SK-N-SH (cell line): ENCODE measurements around the gene TRIP4. TPM values are rescaled to one million over a fixed set of nuclear protein-coding genes. Genes with fewer than 3 reads are reported as not detected.

Source experiments
- CTCF ChIA-PET: fragments of 300-600, 350-600 bp; formaldehyde crosslinking; extraction: SDS; loops from one replicate; lab custom pipeline; 2021; lab: Yijun Ruan, JAX
- POLR2A ChIA-PET: fragments of 350-600 bp; sonication (Branson Sonifier 250); formaldehyde crosslinking; extraction: SDS; loops from one replicate; lab custom pipeline; 2020; ENCODE audit warnings: antibody characterized with exemption, inconsistent platforms; lab: Yijun Ruan, JAX
- DNase-seq: peaks from one replicate; pipeline ENCODE4 v3.0.0; 2012
- H2AFZ ChIP-seq: fragments of 200-600 bp; sonication (generic); 2 replicates; pipeline ENCODE4 v1.8.1; 2016; ENCODE audit warnings: antibody characterized with exemption, mild to moderate bottlenecking, low read depth
- H3F3A ChIP-seq: fragments of 200-600 bp; sonication (generic); replicated peaks from 2 replicates; pipeline ENCODE3; 2016; ENCODE audit warnings: antibody characterized with exemption, mild to moderate bottlenecking; ENCODE audit not compliant: insufficient read depth
- H3K27ac ChIP-seq, 2 experiments: fragments of 200-500 bp in 1 of 2; fragments of 200-600 bp in 1 of 2; sonication (Bioruptor generic) in 1 of 2; sonication (generic), shearing (Covaris generic) in 1 of 2; 2 replicates each; pipeline versions ENCODE4 v1.5.1 to v1.6.1; 2014 to 2016; ENCODE audit warnings: low read depth in 2 of 2, inconsistent platforms in 1 of 2, low read length in 1 of 2, mild to moderate bottlenecking in 1 of 2, mixed read lengths in 1 of 2
- H3K27me3 ChIP-seq: fragments of 200-600 bp; sonication (generic), shearing (Covaris generic); 2 replicates; pipeline ENCODE4 v1.6.1; 2016; ENCODE audit warnings: mixed run types; ENCODE audit not compliant: insufficient read depth
- H3K36me3 ChIP-seq, 2 experiments: fragments of 200-500 bp in 1 of 2; fragments of 200-600 bp in 1 of 2; sonication (Bioruptor generic) in 1 of 2; sonication (generic) in 1 of 2; replicated peaks in 1 of 2; 2 replicates each; pipeline versions ENCODE3 to v1.5.1; 2014 to 2016; ENCODE audit warnings: low read length in 1 of 2, mild to moderate bottlenecking in 1 of 2; ENCODE audit not compliant: insufficient read depth in 2 of 2, control insufficient read depth in 1 of 2
- H3K4me1 ChIP-seq, 2 experiments: fragments of 200-500 bp in 1 of 2; fragments of 200-600 bp in 1 of 2; sonication (Bioruptor generic) in 1 of 2; sonication (generic), shearing (Covaris generic) in 1 of 2; 2 replicates each; pipeline versions ENCODE4 v1.5.1 to v1.6.1; 2014 to 2016; ENCODE audit warnings: low read depth in 1 of 2, low read length in 1 of 2, mixed run types in 1 of 2; ENCODE audit not compliant: insufficient read depth in 2 of 2, control insufficient read depth in 1 of 2
- H3K4me2 ChIP-seq: fragments of 200-600 bp; sonication (generic), shearing (Covaris generic); 2 replicates; pipeline ENCODE4 v1.6.1; 2017; ENCODE audit warnings: mixed run types
- H3K4me3 ChIP-seq, 2 experiments: fragments of 200-500 bp in 1 of 2; fragments of 200-600 bp in 1 of 2; sonication (Bioruptor generic) in 1 of 2; sonication (generic), shearing (Covaris generic) in 1 of 2; 2 replicates each; pipeline versions ENCODE4 v1.5.1 to v1.8.1; 2014 to 2016; ENCODE audit warnings: low read depth in 2 of 2, inconsistent platforms in 1 of 2, low read length in 1 of 2, mild to moderate bottlenecking in 1 of 2, mixed read lengths in 1 of 2, moderate library complexity in 1 of 2
- H3K79me2 ChIP-seq: fragments of 200-600 bp; sonication (generic); 2 replicates; pipeline ENCODE4 v1.8.1; 2017; ENCODE audit warnings: mild to moderate bottlenecking; ENCODE audit not compliant: insufficient read depth
- H3K9ac ChIP-seq: fragments of 200-600 bp; sonication (generic); 2 replicates; pipeline ENCODE4 v1.6.1; 2017; ENCODE audit warnings: mixed run types
- H3K9me2 ChIP-seq: fragments of 200-600 bp; sonication (generic); 2 replicates; pipeline ENCODE4 v1.6.1; 2017; ENCODE audit warnings: mixed run types
- H3K9me3 ChIP-seq: fragments of 200-600 bp; sonication (generic); 2 replicates; pipeline ENCODE4 v1.6.1; 2017; ENCODE audit warnings: mixed run types, mild to moderate bottlenecking, moderate library complexity
- H4K20me1 ChIP-seq: fragments of 200-600 bp; sonication (generic); 2 replicates; pipeline ENCODE4 v1.6.1; 2017; ENCODE audit warnings: mild to moderate bottlenecking, mixed run types; ENCODE audit not compliant: insufficient read depth
- CHD2 ChIP-seq: fragments of 150-350 bp; IDR thresholded peaks from 2 replicates; pipeline ENCODE4 v1.6.1; 2018; ENCODE audit warnings: low read length; ENCODE audit not compliant: partially characterized antibody
- FOSL2 ChIP-seq: IDR thresholded peaks from 2 replicates; pipeline ENCODE4 v1.4.0; 2012; ENCODE audit warnings: low read depth, mild to moderate bottlenecking, moderate library complexity, borderline replicate concordance
- GABPA ChIP-seq: IDR thresholded peaks from 2 replicates; pipeline ENCODE4 v1.4.0; 2012; ENCODE audit warnings: low read depth, mild to moderate bottlenecking
- GATA2 ChIP-seq: sonication (generic); formaldehyde crosslinking; IDR thresholded peaks from 2 replicates; pipeline ENCODE4 v1.5.0; 2020; ENCODE audit warnings: mild to moderate bottlenecking, missing genetic modification reagents
- IRF3 ChIP-seq: fragments of 150-350 bp; IDR thresholded peaks from 2 replicates; pipeline ENCODE4 v1.6.1; 2016; ENCODE audit warnings: mild to moderate bottlenecking, low read depth, low read length
- NFIC ChIP-seq: IDR thresholded peaks from 2 replicates; pipeline ENCODE4 v1.4.0; 2012; ENCODE audit warnings: borderline replicate concordance
- NRF1 ChIP-seq: IDR thresholded peaks from 2 replicates; pipeline ENCODE4 v1.6.1; 2012; ENCODE audit warnings: low read depth, mild to moderate bottlenecking, low read length
- POLR2AphosphoS5 ChIP-seq: IDR thresholded peaks from 2 replicates; pipeline ENCODE4 v1.6.1; 2012; ENCODE audit warnings: low read depth, low read length
- RAD21 ChIP-seq: IDR thresholded peaks from 2 replicates; pipeline ENCODE4 v1.6.1; 2012; ENCODE audit warnings: mild to moderate bottlenecking, low read length
- RCOR1 ChIP-seq: fragments of 150-350 bp; IDR thresholded peaks from 2 replicates; pipeline ENCODE4 v1.6.1; 2017; ENCODE audit warnings: antibody characterized with exemption, low read length
- RXRA ChIP-seq: IDR thresholded peaks from 2 replicates; pipeline ENCODE4 v1.4.0; 2012; ENCODE audit warnings: low read depth, mild to moderate bottlenecking, borderline replicate concordance
- SIN3A ChIP-seq: IDR thresholded peaks from 2 replicates; pipeline ENCODE4 v1.6.1; 2012; ENCODE audit warnings: low read depth, mild to moderate bottlenecking, low read length, moderate library complexity, borderline replicate concordance
- WGBS: methylation state at CpG from one replicate; pipeline ENCODE4 v1.1.6; 2017; ENCODE audit warnings: low lambda C conversion rate; 5-methylcytosine and 5-hydroxymethylcytosine counted together
- polyA plus RNA-seq, 3 experiments: library from polyadenylated mRNA; depleted of rRNA; stranded (reverse); fragments of >200 nt; gene quantifications; 2 replicates each; pipeline ENCODE4 v1.2.3, GENCODE V29; 2012
- TF ChIP-seq, protein P1 (sequence below): IDR thresholded peaks from 2 replicates; pipeline ENCODE4 v1.6.1; 2012; ENCODE audit warnings: mild to moderate bottlenecking, low read depth, low read length, moderate library complexity

Gene TRIP4
- polyA plus RNA-seq, 1 of the 3 experiments (the other 2 are of a cell fraction): 14.5 TPM

DNA sequence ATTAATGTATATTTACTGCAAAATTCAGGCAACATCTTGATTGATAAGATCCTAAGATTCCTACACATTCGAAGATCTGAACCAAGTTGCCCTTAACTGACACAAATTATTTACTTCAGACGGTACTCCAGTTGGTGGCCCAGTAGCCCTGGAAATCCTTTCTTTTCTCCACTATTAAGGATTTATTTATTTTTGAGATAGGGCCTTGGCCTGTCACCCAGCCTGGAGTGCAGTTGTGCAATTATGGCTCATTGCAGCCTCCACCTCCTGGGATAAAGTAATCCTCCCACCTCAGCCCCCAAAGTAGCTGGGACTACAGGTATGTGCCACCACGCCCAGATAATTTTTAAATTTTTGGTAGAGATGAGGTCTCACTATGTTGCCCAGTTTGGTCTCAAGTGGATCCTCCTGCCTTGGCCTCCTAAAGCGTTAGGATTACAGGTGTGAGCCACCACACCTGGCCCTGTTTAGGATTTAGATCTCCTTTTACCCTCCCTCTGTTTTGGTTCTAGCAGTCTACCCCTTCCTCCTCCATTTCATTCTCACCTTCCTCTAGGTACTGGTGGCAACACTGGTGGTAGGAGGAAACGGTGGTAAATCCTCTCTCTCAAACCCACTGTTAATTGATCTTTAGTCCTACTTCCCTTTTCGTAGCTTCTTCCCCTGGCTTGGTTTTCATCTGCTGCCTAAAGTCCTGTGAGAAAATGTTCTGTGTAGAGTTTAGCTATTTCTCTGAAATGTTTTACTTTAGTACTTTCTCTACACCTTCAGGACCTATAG is 60.1 kb downstream of the TRIP4 start:
- ChIA-PET CTCF (no interaction called here), POLR2A (no interaction called here)
- Histone ChIP-seq H3K9me2 (no peaks in the 10 kb centered on the region), H3K4me1 (peaks cover 0 to 20% of the 10 kb centered on the region in 2 experiments; a peak in 2 of 4 replicates), H3K4me3 (no peak overlapping the region), H3K27ac (no peak overlapping the region), H3K9ac (no peak overlapping the region), H3F3A (peaks cover 26% of the 10 kb centered on the region), H3K9me3 (no peaks in the 10 kb centered on the region), H3K27me3 (no peaks in the 10 kb centered on the region), H3K36me3 (peaks cover 0 to 54% of the 10 kb centered on the region in 2 experiments), H3K79me2 (no peaks in the 10 kb centered on the region; the same call in 1 of the 2 replicates), H4K20me1 (no peaks in the 10 kb centered on the region)
- DNase-seq: no peak
- 91% methylated on average over 6 of the region's 6 CpGs for WGBS
- TF ChIP-seq GABPA (no peak), NFIC (no peak), NRF1 (no peak), RXRA (no peak), RCOR1 (no peak), SIN3A (no peak), FOSL2 (no peak), IRF3 (no peak), RAD21 (no peak), CHD2 (no peak), POLR2AphosphoS5 (no peak), GATA2 (CRISPR knock-in tag) (no peak)
- TF ChIP-seq, protein P1, sequence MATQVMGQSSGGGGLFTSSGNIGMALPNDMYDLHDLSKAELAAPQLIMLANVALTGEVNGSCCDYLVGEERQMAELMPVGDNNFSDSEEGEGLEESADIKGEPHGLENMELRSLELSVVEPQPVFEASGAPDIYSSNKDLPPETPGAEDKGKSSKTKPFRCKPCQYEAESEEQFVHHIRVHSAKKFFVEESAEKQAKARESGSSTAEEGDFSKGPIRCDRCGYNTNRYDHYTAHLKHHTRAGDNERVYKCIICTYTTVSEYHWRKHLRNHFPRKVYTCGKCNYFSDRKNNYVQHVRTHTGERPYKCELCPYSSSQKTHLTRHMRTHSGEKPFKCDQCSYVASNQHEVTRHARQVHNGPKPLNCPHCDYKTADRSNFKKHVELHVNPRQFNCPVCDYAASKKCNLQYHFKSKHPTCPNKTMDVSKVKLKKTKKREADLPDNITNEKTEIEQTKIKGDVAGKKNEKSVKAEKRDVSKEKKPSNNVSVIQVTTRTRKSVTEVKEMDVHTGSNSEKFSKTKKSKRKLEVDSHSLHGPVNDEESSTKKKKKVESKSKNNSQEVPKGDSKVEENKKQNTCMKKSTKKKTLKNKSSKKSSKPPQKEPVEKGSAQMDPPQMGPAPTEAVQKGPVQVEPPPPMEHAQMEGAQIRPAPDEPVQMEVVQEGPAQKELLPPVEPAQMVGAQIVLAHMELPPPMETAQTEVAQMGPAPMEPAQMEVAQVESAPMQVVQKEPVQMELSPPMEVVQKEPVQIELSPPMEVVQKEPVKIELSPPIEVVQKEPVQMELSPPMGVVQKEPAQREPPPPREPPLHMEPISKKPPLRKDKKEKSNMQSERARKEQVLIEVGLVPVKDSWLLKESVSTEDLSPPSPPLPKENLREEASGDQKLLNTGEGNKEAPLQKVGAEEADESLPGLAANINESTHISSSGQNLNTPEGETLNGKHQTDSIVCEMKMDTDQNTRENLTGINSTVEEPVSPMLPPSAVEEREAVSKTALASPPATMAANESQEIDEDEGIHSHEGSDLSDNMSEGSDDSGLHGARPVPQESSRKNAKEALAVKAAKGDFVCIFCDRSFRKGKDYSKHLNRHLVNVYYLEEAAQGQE: no peak
- TF ChIP-seq, all 33 proteins: peak for 0
- Histone ChIP-seq H2AFZ (no peak overlapping the region), H3K4me2 (no peak overlapping the region)
